Measurements from ENCODE around the gene CRAT.

Gene CRAT

DNA sequence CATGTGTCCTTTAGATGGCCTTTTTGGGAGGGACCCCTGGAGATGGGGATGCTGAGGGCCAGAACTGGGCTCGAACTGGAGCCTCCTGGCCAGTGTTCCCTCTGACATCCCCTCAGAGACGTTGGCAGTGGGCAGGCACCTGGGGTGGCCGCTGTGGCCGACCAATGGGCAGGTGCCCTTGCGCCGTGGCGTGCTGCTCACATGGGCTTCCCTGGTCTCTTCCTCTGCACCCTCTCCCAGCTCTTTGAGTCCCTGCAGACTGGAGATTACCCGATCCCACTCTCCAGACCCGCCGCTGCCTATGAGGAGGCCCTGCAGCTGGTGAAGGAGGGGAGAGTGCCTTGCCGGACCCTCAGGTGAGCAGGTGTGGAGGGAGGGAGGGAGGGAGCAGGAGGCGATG, 49.6 kb downstream of the CRAT start:
- TF ChIP-seq, protein P1, sequence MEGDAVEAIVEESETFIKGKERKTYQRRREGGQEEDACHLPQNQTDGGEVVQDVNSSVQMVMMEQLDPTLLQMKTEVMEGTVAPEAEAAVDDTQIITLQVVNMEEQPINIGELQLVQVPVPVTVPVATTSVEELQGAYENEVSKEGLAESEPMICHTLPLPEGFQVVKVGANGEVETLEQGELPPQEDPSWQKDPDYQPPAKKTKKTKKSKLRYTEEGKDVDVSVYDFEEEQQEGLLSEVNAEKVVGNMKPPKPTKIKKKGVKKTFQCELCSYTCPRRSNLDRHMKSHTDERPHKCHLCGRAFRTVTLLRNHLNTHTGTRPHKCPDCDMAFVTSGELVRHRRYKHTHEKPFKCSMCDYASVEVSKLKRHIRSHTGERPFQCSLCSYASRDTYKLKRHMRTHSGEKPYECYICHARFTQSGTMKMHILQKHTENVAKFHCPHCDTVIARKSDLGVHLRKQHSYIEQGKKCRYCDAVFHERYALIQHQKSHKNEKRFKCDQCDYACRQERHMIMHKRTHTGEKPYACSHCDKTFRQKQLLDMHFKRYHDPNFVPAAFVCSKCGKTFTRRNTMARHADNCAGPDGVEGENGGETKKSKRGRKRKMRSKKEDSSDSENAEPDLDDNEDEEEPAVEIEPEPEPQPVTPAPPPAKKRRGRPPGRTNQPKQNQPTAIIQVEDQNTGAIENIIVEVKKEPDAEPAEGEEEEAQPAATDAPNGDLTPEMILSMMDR (IDR thresholded peaks at IDR 0.05; ENCODE audit: borderline replicate concordance, insufficient read depth, low read depth, low read length) = no peak

DNA sequence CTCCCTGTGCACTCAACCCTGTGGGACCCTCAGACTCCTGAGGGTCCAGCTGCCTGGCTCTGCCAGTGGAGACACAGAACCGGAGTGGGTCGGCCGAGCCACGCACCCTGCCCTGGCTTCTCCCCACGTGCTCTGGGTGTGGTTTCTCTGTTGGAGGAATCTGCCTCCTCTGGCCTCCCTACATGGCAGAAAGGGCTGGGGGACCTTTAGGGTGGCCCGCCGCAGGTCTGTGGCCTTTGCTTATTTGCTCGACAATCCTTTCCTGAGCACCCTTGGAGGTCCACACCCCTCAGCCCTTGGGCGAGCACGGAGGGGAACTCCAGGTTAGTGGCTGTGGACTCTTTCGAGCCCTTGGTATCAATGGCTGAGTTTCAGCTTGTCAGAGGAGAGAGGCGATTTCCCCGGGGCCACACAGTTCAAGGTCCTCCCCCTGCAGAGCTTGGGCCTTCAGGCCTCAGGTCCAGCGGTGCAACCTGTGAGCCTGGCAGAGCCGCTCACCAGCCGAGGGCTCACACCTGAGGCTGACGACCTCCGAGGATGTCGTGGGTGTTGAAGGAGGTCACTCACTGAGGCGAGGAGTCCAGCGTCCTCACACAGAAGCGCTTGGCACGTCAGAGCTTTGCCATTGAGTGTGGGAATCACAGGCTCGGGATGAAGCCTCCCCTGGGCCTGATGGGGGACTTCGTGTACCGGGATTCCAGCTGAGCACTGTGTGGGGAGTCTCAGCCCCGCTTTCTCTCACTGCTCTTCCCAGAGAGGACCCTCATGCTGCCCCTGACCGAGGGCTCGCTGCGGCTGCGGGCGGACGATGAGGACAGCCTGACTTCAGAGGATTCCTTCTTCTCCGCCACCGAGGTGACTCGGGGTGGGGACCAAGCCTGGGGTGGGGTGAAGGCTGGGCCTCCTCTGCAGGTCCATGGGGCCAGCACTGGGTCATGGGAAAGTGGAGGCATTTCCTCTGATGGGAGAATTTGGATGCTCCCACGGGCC, 50.5 kb downstream of the CRAT start:
- TF ChIP-seq, protein P1 (IDR thresholded peaks at IDR 0.05; ENCODE audit: borderline replicate concordance, insufficient read depth, low read depth, low read length) = no peak
- H3K4me3 ChIP-seq (ENCODE audit: low read depth, low read length) = no peak overlapping the region

More for the DNA sequence above, 49.6 kb downstream of the CRAT start:
- no peak overlapping the region for H3K4me3 ChIP-seq (ENCODE audit: low read depth, low read length)

DNA sequence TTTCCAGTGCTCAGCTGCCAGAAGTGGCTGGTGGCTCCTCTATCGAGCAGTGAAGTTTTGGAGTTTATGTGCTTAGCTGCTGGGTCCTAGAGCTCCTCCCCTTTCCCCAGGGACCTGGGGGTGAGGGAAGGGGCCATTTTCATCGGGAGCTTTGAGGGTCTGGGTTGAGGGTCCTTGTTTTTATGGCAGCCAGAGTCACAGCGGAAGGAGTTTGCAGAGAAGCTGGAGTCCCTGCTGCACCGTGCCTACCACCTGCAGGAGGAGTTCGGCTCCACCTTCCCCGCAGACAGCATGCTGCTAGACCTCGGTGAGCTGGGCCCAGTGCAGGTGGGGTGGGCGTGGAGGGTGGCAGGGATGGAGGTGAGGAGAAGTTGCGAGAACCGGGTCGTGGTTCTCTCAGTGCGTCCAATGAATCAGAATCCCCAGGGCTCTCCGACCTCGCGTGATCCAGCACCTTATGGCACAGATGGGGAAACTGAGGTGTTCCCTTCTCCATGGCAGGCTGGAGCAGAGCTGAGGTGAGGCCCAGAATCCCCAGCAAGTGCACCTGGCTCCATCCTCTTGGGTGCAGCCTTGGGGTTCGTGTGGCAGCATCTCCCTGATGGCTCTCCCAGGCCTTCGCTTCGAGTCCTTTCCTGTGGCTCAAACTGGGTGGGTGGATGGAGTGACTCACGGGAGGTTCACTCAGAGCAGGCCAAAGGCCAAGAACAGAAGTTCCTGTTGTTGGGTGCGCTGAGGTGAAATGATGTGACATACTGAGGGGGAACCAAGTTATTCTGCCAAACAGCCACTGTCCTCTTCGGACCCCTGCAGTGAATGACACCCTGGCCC, 51.4 kb downstream of the CRAT start:
- H3K4me3 ChIP-seq (ENCODE audit: low read depth, low read length) = no peak overlapping the region
- TF ChIP-seq, protein P1 (IDR thresholded peaks at IDR 0.05; ENCODE audit: borderline replicate concordance, insufficient read depth, low read depth, low read length) = no peak

DNA sequence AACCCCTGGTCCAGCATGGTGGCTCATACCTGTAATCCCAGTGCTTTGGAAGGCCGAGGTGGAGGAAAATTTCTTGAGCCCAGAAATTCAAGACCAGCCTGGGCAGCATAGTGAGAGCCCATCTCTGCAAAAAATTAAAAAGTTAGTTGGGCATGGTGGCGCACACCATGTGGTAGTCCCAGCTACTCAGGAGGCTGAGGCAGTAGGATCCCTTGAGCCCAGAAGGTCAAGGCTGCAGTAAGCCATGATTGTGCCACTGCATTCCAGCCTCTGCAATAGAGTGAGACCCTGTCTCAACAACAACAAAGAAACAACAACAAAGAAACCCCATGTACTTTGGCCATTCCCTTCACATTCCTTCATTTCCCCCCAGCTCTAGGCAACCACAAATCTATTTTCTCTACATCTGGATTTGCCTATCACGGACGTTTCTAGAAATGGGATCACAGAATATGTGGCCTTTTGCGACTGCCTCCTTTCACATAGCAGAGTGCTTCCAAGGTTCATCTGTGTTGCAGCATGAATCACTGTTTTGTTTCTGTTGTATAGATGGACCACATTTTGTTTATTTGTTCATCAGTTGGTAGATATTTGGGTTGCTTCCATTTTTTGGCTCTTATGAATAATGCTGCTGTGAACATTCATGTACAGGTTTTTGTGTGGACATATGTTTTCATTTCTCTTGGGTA, 56.3 kb downstream of the CRAT start:
- no peak overlapping the region for H3K4me3 ChIP-seq (ENCODE audit: low read depth, low read length)
- TF ChIP-seq, protein P1 (IDR thresholded peaks at IDR 0.05; ENCODE audit: borderline replicate concordance, insufficient read depth, low read depth, low read length) = no peak

DNA sequence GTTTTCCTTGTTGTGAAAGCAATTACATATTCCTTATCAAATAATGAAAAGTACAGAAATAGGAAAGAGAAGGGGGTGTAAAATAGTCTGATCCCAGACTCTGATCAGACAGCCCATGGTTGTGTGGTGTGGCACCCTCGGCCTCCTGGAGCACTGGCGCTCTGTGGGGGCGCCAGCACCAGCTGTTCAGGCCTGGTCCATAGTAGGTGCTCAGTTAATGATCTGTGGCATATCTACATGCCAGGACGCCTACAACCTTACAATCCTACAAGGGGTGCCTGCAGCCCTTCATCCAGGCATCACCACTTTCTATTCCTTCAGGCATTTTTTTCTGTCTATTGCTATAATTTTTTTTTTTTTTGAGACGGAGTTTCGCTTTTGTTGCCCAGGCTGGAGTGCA, 57.6 kb downstream of the CRAT start:
- TF ChIP-seq, protein P1 (IDR thresholded peaks at IDR 0.05; ENCODE audit: borderline replicate concordance, insufficient read depth, low read depth, low read length) = no peak
- no peak overlapping the region for H3K4me3 ChIP-seq (ENCODE audit: low read depth, low read length)

DNA sequence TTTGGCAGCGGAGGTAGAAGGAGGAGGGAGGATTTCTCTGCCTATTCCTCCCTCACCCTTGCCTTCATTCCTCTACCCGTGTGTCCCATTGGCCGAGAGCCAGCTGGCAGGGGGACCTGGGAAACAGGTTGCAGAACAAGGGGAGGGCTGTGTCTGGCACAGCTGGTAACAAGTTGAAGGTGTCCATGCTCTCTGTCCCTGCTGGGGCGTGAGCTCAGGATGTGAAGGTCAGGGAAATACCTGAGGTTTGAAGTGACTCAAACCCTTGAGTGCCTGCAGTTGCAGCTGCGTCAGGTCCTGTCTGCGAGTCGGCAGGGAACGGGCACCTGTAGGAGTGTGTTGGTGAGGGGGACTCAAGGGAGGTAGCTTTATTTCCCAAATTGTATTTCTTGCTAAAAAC, 58.0 kb downstream of the CRAT start:
- no peak overlapping the region for H3K4me3 ChIP-seq (ENCODE audit: low read depth, low read length)
- TF ChIP-seq, protein P1 (IDR thresholded peaks at IDR 0.05; ENCODE audit: borderline replicate concordance, insufficient read depth, low read depth, low read length) = no peak

Data from GM12875 (cell line).